H9 (cell line): ENCODE measurements around the gene MAP7. TPM values are rescaled to one million over a fixed set of nuclear protein-coding genes. Genes with fewer than 3 reads are reported as not detected.

Source experiments
- DNase-seq: peaks from one replicate; pipeline ENCODE4 v3.0.0-alpha.2; 2017
- H2AFZ ChIP-seq: one replicate; pipeline ENCODE4 v1.6.1; 2013; ENCODE audit warnings: mild to moderate bottlenecking, low read length, control low read depth, moderate library complexity
- H2AK5ac ChIP-seq: 2 replicates; pipeline ENCODE4 v1.6.1; 2013; ENCODE audit warnings: low read length, control low read depth, mixed read lengths; ENCODE audit not compliant: insufficient read length
- H2BK120ac ChIP-seq: one replicate; pipeline ENCODE4 v1.6.1; 2013; ENCODE audit warnings: low read depth, mild to moderate bottlenecking, low read length, control low read depth, inconsistent platforms; ENCODE audit not compliant: poor library complexity, severe bottlenecking
- H2BK12ac ChIP-seq: 2 replicates; pipeline ENCODE4 v1.6.1; 2013; ENCODE audit warnings: low read length, control low read depth, mixed read lengths, low read depth; ENCODE audit not compliant: insufficient read length
- H2BK15ac ChIP-seq: 2 replicates; pipeline ENCODE4 v1.6.1; 2013; ENCODE audit warnings: low read depth, low read length, control low read depth
- H2BK20ac ChIP-seq: one replicate; pipeline ENCODE4 v1.6.1; 2013; ENCODE audit warnings: low read depth, mild to moderate bottlenecking, low read length, control low read depth, inconsistent platforms; ENCODE audit not compliant: poor library complexity, severe bottlenecking
- H2BK5ac ChIP-seq: 2 replicates; pipeline ENCODE4 v1.6.1; 2013; ENCODE audit warnings: low read length, control low read depth, mixed read lengths; ENCODE audit not compliant: insufficient read length
- H3K14ac ChIP-seq: 2 replicates; pipeline ENCODE4 v1.6.1; 2013; ENCODE audit warnings: low read length, control low read depth; ENCODE audit not compliant: insufficient read depth
- H3K18ac ChIP-seq: 2 replicates; pipeline ENCODE4 v1.6.1; 2013; ENCODE audit warnings: low read depth, mild to moderate bottlenecking, mixed read lengths, low read length, control low read depth; ENCODE audit not compliant: insufficient read length
- H3K23ac ChIP-seq: 2 replicates; pipeline ENCODE4 v1.6.1; 2013; ENCODE audit warnings: low read length, control low read depth, mixed read lengths, low read depth; ENCODE audit not compliant: insufficient read length
- H3K23me2 ChIP-seq: 2 replicates; pipeline ENCODE4 v1.6.1; 2013; ENCODE audit warnings: low read depth, mild to moderate bottlenecking, mixed read lengths, low read length, control low read depth; ENCODE audit not compliant: insufficient read length, poor library complexity, severe bottlenecking
- H3K27ac ChIP-seq: 2 replicates; pipeline ENCODE4 v1.5.1; 2013; ENCODE audit warnings: low read length, control low read depth, mixed read lengths, low read depth; ENCODE audit not compliant: insufficient read length
- H3K27me3 ChIP-seq: 2 replicates; pipeline ENCODE4 v1.6.1; 2013; ENCODE audit warnings: low read length, control low read depth, inconsistent platforms; ENCODE audit not compliant: insufficient read depth
- H3K4ac ChIP-seq: 2 replicates; pipeline ENCODE4 v1.6.1; 2013; ENCODE audit warnings: low read depth, mild to moderate bottlenecking, control low read depth, inconsistent platforms, low read length, moderate library complexity
- H3K4me1 ChIP-seq: 2 replicates; pipeline ENCODE4 v1.6.1; 2013; ENCODE audit warnings: low read length, control low read depth, inconsistent platforms; ENCODE audit not compliant: insufficient read depth
- H3K4me2 ChIP-seq: 2 replicates; pipeline ENCODE4 v1.6.1; 2013; ENCODE audit warnings: low read length, control low read depth, mixed read lengths; ENCODE audit not compliant: insufficient read length, insufficient read depth
- H3K56ac ChIP-seq: 2 replicates; pipeline ENCODE4 v1.6.1; 2013; ENCODE audit warnings: low read depth, mild to moderate bottlenecking, mixed read lengths, low read length, control low read depth; ENCODE audit not compliant: insufficient read length
- H3K79me1 ChIP-seq: 2 replicates; pipeline ENCODE4 v1.6.1; 2013; ENCODE audit warnings: low read depth, mild to moderate bottlenecking, moderate library complexity, low read length, control low read depth, inconsistent platforms; ENCODE audit not compliant: insufficient read depth, poor library complexity, severe bottlenecking
- H3K79me2 ChIP-seq: 2 replicates; pipeline ENCODE4 v1.6.1; 2013; ENCODE audit warnings: low read length, control low read depth, inconsistent platforms; ENCODE audit not compliant: insufficient read depth
- H3K9ac ChIP-seq: 2 replicates; pipeline ENCODE4 v1.6.1; 2013; ENCODE audit warnings: low read length, control low read depth, mixed read lengths; ENCODE audit not compliant: insufficient read length; ENCODE audit errors: extremely low read depth
- H3K9me3 ChIP-seq: one replicate; pipeline ENCODE4 v1.6.1; 2013; ENCODE audit warnings: low read depth, low read length, inconsistent platforms; ENCODE audit not compliant: control insufficient read depth
- H3T11ph ChIP-seq: one replicate; pipeline ENCODE4 v1.6.1; 2013; ENCODE audit warnings: mild to moderate bottlenecking, low read length, control low read depth, inconsistent platforms
- H4K20me1 ChIP-seq: one replicate; pipeline ENCODE4 v1.6.1; 2013; ENCODE audit not compliant: control insufficient read depth, insufficient read length, insufficient read depth
- H4K5ac ChIP-seq: 2 replicates; pipeline ENCODE4 v1.6.1; 2013; ENCODE audit warnings: low read depth, mild to moderate bottlenecking, mixed read lengths, low read length, control low read depth; ENCODE audit not compliant: insufficient read length
- H4K8ac ChIP-seq: replicated peaks from 2 replicates; pipeline ENCODE4 v1.6.1; 2013; ENCODE audit warnings: low read length, control low read depth, mixed read lengths, low read depth; ENCODE audit not compliant: insufficient read length
- H4K91ac ChIP-seq: 2 replicates; pipeline ENCODE4 v1.6.1; 2013; ENCODE audit warnings: low read depth, mild to moderate bottlenecking, moderate library complexity, mixed read lengths, low read length, control low read depth; ENCODE audit not compliant: insufficient read length
- H3K27ac Mint-ChIP-seq, 3 experiments: 2 replicates in 2 of 3; 3 replicates in 1 of 3; pipeline ENCODE4 v1.8.0; 2020 to 2021; ENCODE audit warnings: mixed read lengths in 3 of 3, mild to moderate bottlenecking in 1 of 3, moderate library complexity in 1 of 3
- H3K27me3 Mint-ChIP-seq: 2 replicates; pipeline ENCODE4 v1.8.0; 2021; ENCODE audit warnings: low read depth, mild to moderate bottlenecking, moderate library complexity, mixed read lengths
- H3K36me3 Mint-ChIP-seq, 3 experiments: 2 replicates in 2 of 3; 3 replicates in 1 of 3; pipeline ENCODE4 v1.8.0; 2020 to 2021; ENCODE audit warnings: low read depth in 3 of 3, mixed read lengths in 3 of 3; ENCODE audit not compliant: insufficient read depth in 1 of 3
- H3K4me1 Mint-ChIP-seq, 2 experiments: 2 replicates each; pipeline ENCODE4 v1.8.0; 2020; ENCODE audit warnings: mixed read lengths in 2 of 2
- H3K4me3 Mint-ChIP-seq, 2 experiments: 2 replicates in 1 of 2; 3 replicates in 1 of 2; pipeline ENCODE4 v1.8.0; 2020 to 2021; ENCODE audit warnings: mild to moderate bottlenecking in 2 of 2, mixed read lengths in 2 of 2, moderate library complexity in 1 of 2
- H3K9me3 Mint-ChIP-seq, 2 experiments: 2 replicates in 1 of 2; 3 replicates in 1 of 2; pipeline ENCODE4 v1.8.0; 2020; ENCODE audit warnings: mild to moderate bottlenecking in 2 of 2, mixed read lengths in 2 of 2, moderate library complexity in 1 of 2
- CTCF ChIP-seq: fragments of 200-600 bp; sonication (generic); conservative IDR thresholded peaks from 3 replicates; pipeline ENCODE4 v1.8.0; 2021; ENCODE audit warnings: antibody characterized with exemption, mild to moderate bottlenecking
- WGBS: extraction: QIAGEN DNeasy Blood & Tissue Kit; methylation state at CpG from one replicate; pipeline ENCODE4 v1.1.7; 2013; ENCODE audit warnings: missing lambda C conversion rate, low lambda C conversion rate, mixed read lengths; ENCODE audit not compliant: insufficient read length; ENCODE audit errors: extremely low coverage; 5-methylcytosine and 5-hydroxymethylcytosine counted together
- total RNA-seq: library from RNA; stranded (reverse); gene quantifications from 2 replicates; pipeline ENCODE4 v1.2.1, GENCODE V29; 2021

Gene MAP7
- total RNA-seq, 1 experiment from 2014 or later: 51.1 TPM

DNA sequence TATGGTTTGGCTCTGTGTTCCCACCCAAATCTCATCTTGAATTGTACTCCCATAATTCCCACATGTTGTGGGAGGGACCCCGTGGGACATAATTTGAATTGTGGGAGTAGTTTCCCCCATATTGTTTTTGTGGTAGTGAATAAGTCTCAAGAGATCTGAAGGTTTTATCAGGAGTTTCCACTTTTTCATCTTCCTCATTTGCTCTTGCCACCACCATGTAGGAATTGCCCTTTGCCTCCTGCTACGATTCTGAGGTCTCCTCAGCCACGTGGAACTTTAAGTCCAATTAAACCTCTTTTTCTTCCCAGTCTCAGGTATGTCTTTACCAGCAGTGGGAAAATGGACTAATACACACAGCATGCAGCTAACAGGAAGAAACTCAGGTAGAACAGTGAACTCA, 151.8 kb downstream of the MAP7 start:
- Histone ChIP-seq H2BK12ac (no peak overlapping the region), H4K20me1 (no peaks in the 10 kb centered on the region), H3K4me1 (0 out of 2 replicates have a peak, but pooled peaks cover 2% of the 10 kb centered on the region), H3K18ac (no peak overlapping the region), H3K56ac (no peak overlapping the region), H3K4ac (no peak overlapping the region), H2AK5ac (no peak overlapping the region), H3K79me1 (no peaks in the 10 kb centered on the region), H3T11ph (no peak overlapping the region), H2BK5ac (no peak overlapping the region), H3K23me2 (no peaks in the 10 kb centered on the region), H3K23ac (no peak overlapping the region), H3K27ac (no peak overlapping the region), H2BK20ac (no peak overlapping the region), H3K9me3 (no peaks in the 10 kb centered on the region), H3K14ac (no peak overlapping the region), H4K5ac (no peak overlapping the region), H3K4me2 (no peak overlapping the region), H4K8ac (no peak overlapping the region), H3K79me2 (no peaks in the 10 kb centered on the region), H2BK15ac (no peak overlapping the region), H4K91ac (no peak overlapping the region), H3K27me3 (no peaks in the 10 kb centered on the region), H3K9ac (no peak overlapping the region), H2BK120ac (no peak overlapping the region), H2AFZ (no peak overlapping the region)
- H3K9me3 Mint-ChIP-seq: peaks cover 3 to 8% of the 10 kb centered on the region in 2 experiments; a peak in 3 of 5 replicates
- H3K36me3 Mint-ChIP-seq: peaks cover 20 to 31% (median 20%) of the 10 kb centered on the region in 3 experiments
- WGBS: no CpG with 5 or more reads among the region's 3 CpGs
- no peak overlapping the region for H3K4me3 Mint-ChIP-seq
- H3K27ac Mint-ChIP-seq: no peak overlapping the region
- DNase-seq: no peak
- no peaks in the 10 kb centered on the region for H3K27me3 Mint-ChIP-seq
- TF ChIP-seq CTCF: no peak
- H3K4me1 Mint-ChIP-seq: peaks cover 15 to 18% of the 10 kb centered on the region in 2 experiments
